CD14-positive monocyte (primary cell): ENCODE results near the gene RAI1. TPM values are rescaled to one million over a fixed set of nuclear protein-coding genes. Genes with fewer than 3 reads are reported as not detected.

Experiments used
- DNase-seq, 3 donors: peaks; one replicate each; pipeline ENCODE4 v3.0.0-alpha.2; 2011 to 2022
- H2AFZ ChIP-seq: 2 replicates; pipeline ENCODE4 v1.6.0; 2012; ENCODE audit warnings: mild to moderate bottlenecking, low read depth, low read length, inconsistent platforms; ENCODE audit not compliant: insufficient read depth, poor library complexity, severe bottlenecking
- H3K27ac ChIP-seq, 2 donors: 1 replicate in 1 of 2; 2 replicates in 1 of 2; pipeline ENCODE4 v1.5.1; 2012 to 2013; ENCODE audit warnings: low read length in 2 of 2, control low read depth in 1 of 2, inconsistent platforms in 1 of 2, low read depth in 1 of 2, mild to moderate bottlenecking in 1 of 2
- H3K27me3 ChIP-seq, 2 donors: one replicate each; pipeline versions ENCODE4 v1.6.0 to v1.6.1; 2011 to 2013; ENCODE audit warnings: low read length in 2 of 2; ENCODE audit not compliant: control insufficient read depth in 2 of 2, insufficient read depth in 2 of 2
- H3K36me3 ChIP-seq, 2 donors: replicated peaks in 1 of 2; 1 replicate in 1 of 2; 2 replicates in 1 of 2; pipeline versions ENCODE4 v1.5.1 to v1.6.1; 2012 to 2013; ENCODE audit warnings: low read length in 2 of 2, control low read depth in 1 of 2, inconsistent platforms in 1 of 2, mild to moderate bottlenecking in 1 of 2; ENCODE audit not compliant: insufficient read depth in 2 of 2, control insufficient read depth in 1 of 2
- H3K4me1 ChIP-seq, 2 donors: 1 replicate in 1 of 2; 2 replicates in 1 of 2; pipeline versions ENCODE4 v1.5.1 to v1.6.1; 2012 to 2013; ENCODE audit warnings: low read length in 2 of 2, control low read depth in 1 of 2, inconsistent platforms in 1 of 2, mild to moderate bottlenecking in 1 of 2, moderate library complexity in 1 of 2; ENCODE audit not compliant: insufficient read depth in 2 of 2, control insufficient read depth in 1 of 2
- H3K4me2 ChIP-seq: replicated peaks from 2 replicates; pipeline ENCODE3; 2012; ENCODE audit warnings: low read length, moderate library complexity, mild to moderate bottlenecking; ENCODE audit not compliant: poor library complexity, severe bottlenecking; ENCODE audit errors: extremely low read depth
- H3K4me3 ChIP-seq, 3 experiments: fragments of 200-600 bp in 1 of 3; sonication (generic) in 1 of 3; replicated peaks in 1 of 3; 1 replicate in 2 of 3; 2 replicates in 1 of 3; pipeline ENCODE4 v1.5.1; 2011 to 2013; ENCODE audit warnings: low read length in 3 of 3, mild to moderate bottlenecking in 3 of 3, control low read depth in 2 of 3, low read depth in 2 of 3, inconsistent platforms in 1 of 3, moderate library complexity in 1 of 3
- H3K79me2 ChIP-seq: 2 replicates; pipeline ENCODE4 v1.6.0; 2012; ENCODE audit warnings: mild to moderate bottlenecking, control low read depth, inconsistent platforms, low read length, moderate library complexity; ENCODE audit not compliant: insufficient read depth
- H3K9ac ChIP-seq: 2 replicates; pipeline ENCODE4 v1.6.0; 2017; ENCODE audit warnings: low read length, mild to moderate bottlenecking; ENCODE audit not compliant: insufficient read depth, poor library complexity, severe bottlenecking
- H3K9me3 ChIP-seq, 2 donors: replicated peaks in 1 of 2; 1 replicate in 1 of 2; 2 replicates in 1 of 2; pipeline versions ENCODE4 v1.5.1 to v1.6.1; 2012 to 2013; ENCODE audit warnings: low read length in 2 of 2, control low read depth in 1 of 2; ENCODE audit not compliant: control insufficient read depth in 1 of 2, insufficient read depth in 1 of 2
- H4K20me1 ChIP-seq: 2 replicates; pipeline ENCODE4 v1.6.0; 2012; ENCODE audit warnings: mild to moderate bottlenecking, low read length, control low read depth, moderate library complexity; ENCODE audit not compliant: insufficient read depth
- H3K27ac Mint-ChIP-seq, 7 donors: one replicate each; pipeline ENCODE4 v1.8.0; 2020; ENCODE audit warnings: mild to moderate bottlenecking in 7 of 7, mixed read lengths in 7 of 7, moderate library complexity in 6 of 7, inconsistent platforms in 2 of 7
- H3K27me3 Mint-ChIP-seq, 3 donors: one replicate each; pipeline ENCODE4 v1.8.0; 2021 to 2022; ENCODE audit warnings: low read depth in 3 of 3, mild to moderate bottlenecking in 3 of 3, mixed read lengths in 3 of 3, moderate library complexity in 3 of 3, inconsistent platforms in 1 of 3
- H3K36me3 Mint-ChIP-seq, 2 donors: one replicate each; pipeline ENCODE4 v1.8.0; 2020; ENCODE audit warnings: mixed read lengths in 2 of 2, inconsistent platforms in 1 of 2, mild to moderate bottlenecking in 1 of 2
- H3K4me1 Mint-ChIP-seq: one replicate; pipeline ENCODE4 v1.8.0; 2020; ENCODE audit warnings: mild to moderate bottlenecking, mixed read lengths
- H3K4me3 Mint-ChIP-seq, 2 donors: one replicate each; pipeline ENCODE4 v1.8.0; 2020; ENCODE audit warnings: mild to moderate bottlenecking in 2 of 2, mixed read lengths in 2 of 2, moderate library complexity in 1 of 2
- H3K9me3 Mint-ChIP-seq, 7 donors: one replicate each; pipeline ENCODE4 v1.8.0; 2020 to 2022; ENCODE audit warnings: mixed read lengths in 7 of 7, mild to moderate bottlenecking in 6 of 7, moderate library complexity in 6 of 7, inconsistent platforms in 2 of 7
- CTCF ChIP-seq: fragments of 200-600 bp; IDR thresholded peaks from one replicate; pipeline ENCODE4 v1.8.0; 2022; ENCODE audit warnings: antibody characterized with exemption, mild to moderate bottlenecking
- WGBS: methylation state at CpG from one replicate; pipeline ENCODE4 v1.1.5; 2013; ENCODE audit warnings: missing lambda C conversion rate; ENCODE audit not compliant: insufficient coverage; 5-methylcytosine and 5-hydroxymethylcytosine counted together
- intact Hi-C, 2 donors: fragments of 100-400 bp; cut with micrococcal nuclease; formaldehyde crosslinking; loops; one replicate each; pipeline versions ENCODE4 v1.15.0 to v1.15.1; 2023
- polyA plus RNA-seq, 3 donors: library from polyadenylated mRNA; depleted of rRNA in 1 of 3; unstranded in 2 of 3; stranded (reverse) in 1 of 3; fragments of 300-500 nt in 2 of 3; fragments of >200 nt in 1 of 3; fragmentation: Illumina TruSeq in 2 of 3; gene quantifications; 1 replicate in 2 of 3; 2 replicates in 1 of 3; pipeline ENCODE4 v1.2.3, GENCODE V29; 2012 to 2021

The RAI1 gene
- polyA plus RNA-seq, 3 donors: 0.89 to 4.4 (median 1.5) TPM

DNA sequence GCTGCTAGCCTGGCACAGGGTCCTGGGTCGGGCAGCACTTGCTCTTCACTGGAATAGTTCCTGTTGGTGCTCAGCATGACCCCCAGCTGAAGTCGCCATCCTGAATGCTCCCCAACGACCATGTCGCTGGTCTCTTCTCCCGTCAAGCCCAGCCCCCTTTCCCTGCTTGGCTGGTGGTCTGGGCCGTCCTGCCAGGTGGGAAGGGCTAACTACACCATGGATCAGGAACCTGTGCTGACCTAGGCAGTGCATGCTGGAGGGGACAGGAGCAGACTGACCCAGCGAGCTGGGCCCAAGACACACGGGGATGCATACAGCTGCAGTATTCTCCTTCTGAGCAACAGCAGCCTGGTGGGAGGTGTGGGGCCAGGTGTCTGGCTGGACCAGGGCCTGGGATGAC lies 164.7 kb downstream of the RAI1 start:
- H3K36me3 Mint-ChIP-seq: peaks cover 27% of the 10 kb centered on the region in 2 donors
- H3K9ac ChIP-seq: no peak overlapping the region
- H3K79me2 ChIP-seq: no peaks in the 10 kb centered on the region
- 93% methylated on average over 7 of the region's 8 CpGs for WGBS
- no peaks in the 10 kb centered on the region for H3K27me3 ChIP-seq
- H3K4me3 ChIP-seq: no peak overlapping the region
- H3K4me2 ChIP-seq: no peak overlapping the region
- intact Hi-C loops: no loop called here
- no peak overlapping the region for H3K4me3 Mint-ChIP-seq
- no peak overlapping the region for H2AFZ ChIP-seq
- DNase-seq: no peak
- H3K4me1 ChIP-seq: peaks cover 33 to 39% of the 10 kb centered on the region in 2 donors
- no peak overlapping the region for H3K27ac Mint-ChIP-seq
- TF ChIP-seq CTCF: no peak
- peaks cover 38% of the 10 kb centered on the region for H3K4me1 Mint-ChIP-seq
- no peaks in the 10 kb centered on the region for H3K27me3 Mint-ChIP-seq
- no peaks in the 10 kb centered on the region for H4K20me1 ChIP-seq
- H3K27ac ChIP-seq: no peak overlapping the region
- H3K9me3 Mint-ChIP-seq: no peaks in the 10 kb centered on the region
- H3K9me3 ChIP-seq: no peaks in the 10 kb centered on the region
- peaks cover 8 to 19% of the 10 kb centered on the region in 2 donors for H3K36me3 ChIP-seq

- H4K20me1 ChIP-seq: no peaks in the 10 kb centered on the region
- TF ChIP-seq CTCF: no peak
- H3K4me1 ChIP-seq: peaks cover 29 to 35% of the 10 kb centered on the region in 2 donors
- no peak overlapping the region for H3K4me3 ChIP-seq
- H3K4me1 Mint-ChIP-seq: peaks cover 34% of the 10 kb centered on the region
- no peak overlapping the region for H3K4me2 ChIP-seq
- WGBS: 95% methylated on average over 2 of the region's 8 CpGs
- no peak overlapping the region for H3K4me3 Mint-ChIP-seq
- DNase-seq: no peak
- peaks cover 8 to 19% of the 10 kb centered on the region in 2 donors for H3K36me3 ChIP-seq
- H3K27me3 ChIP-seq: no peaks in the 10 kb centered on the region
- H3K27ac ChIP-seq: no peak overlapping the region
- intact Hi-C loops: no loop called here
- H3K9ac ChIP-seq: no peak overlapping the region
- H3K9me3 ChIP-seq: no peaks in the 10 kb centered on the region
- no peak overlapping the region for H2AFZ ChIP-seq
- no peaks in the 10 kb centered on the region for H3K79me2 ChIP-seq
- H3K27me3 Mint-ChIP-seq: no peaks in the 10 kb centered on the region
- no peak overlapping the region for H3K27ac Mint-ChIP-seq
- H3K9me3 Mint-ChIP-seq: no peaks in the 10 kb centered on the region
- H3K36me3 Mint-ChIP-seq: peaks cover 29 to 30% of the 10 kb centered on the region in 2 donors
These were observed 165.4 kb downstream of the RAI1 start for GRCh38 chr17:17846645-17847044.
